Lung (tissue), 12 donors: ENCODE measurements around the gene CORO6. TPM values are rescaled to one million over a fixed set of nuclear protein-coding genes. Genes with fewer than 3 reads are reported as not detected.

ENCODE experiments used
- ATAC-seq: fragments of 200-7000 bp; cut with Tn5 transposase; one replicate; pipeline ENCODE4 v1.9.1; 2020; ENCODE audit warnings: moderate number of reproducible peaks; ENCODE audit not compliant: insufficient read depth, low FRiP score
- DNase-seq, 3 donors: peaks; one replicate each; pipeline ENCODE4 v3.0.0-alpha.2; 2013 to 2017
- H3K27ac ChIP-seq, 2 donors: one replicate each; pipeline ENCODE4 v1.5.1; 2013; ENCODE audit warnings: mild to moderate bottlenecking in 2 of 2, moderate library complexity in 2 of 2, control low read depth in 1 of 2, inconsistent platforms in 1 of 2, low read depth in 1 of 2, low read length in 1 of 2
- H3K27me3 ChIP-seq, 3 donors: one replicate each; pipeline ENCODE4 v1.5.1; 2013; ENCODE audit warnings: low read length in 2 of 3; ENCODE audit not compliant: control insufficient read depth in 3 of 3, insufficient read depth in 3 of 3
- H3K36me3 ChIP-seq, 4 donors: one replicate each; pipeline ENCODE4 v1.5.1; 2013; ENCODE audit warnings: low read length in 4 of 4, mild to moderate bottlenecking in 1 of 4, moderate library complexity in 1 of 4; ENCODE audit not compliant: control insufficient read depth in 4 of 4, insufficient read depth in 4 of 4
- H3K4me1 ChIP-seq, 5 donors: one replicate each; pipeline ENCODE4 v1.5.1; 2013; ENCODE audit warnings: low read length in 5 of 5, mild to moderate bottlenecking in 2 of 5, moderate library complexity in 1 of 5; ENCODE audit not compliant: control insufficient read depth in 5 of 5, insufficient read depth in 5 of 5
- H3K4me3 ChIP-seq: one replicate; pipeline ENCODE4 v1.5.1; 2013; ENCODE audit warnings: mild to moderate bottlenecking, control low read depth, moderate library complexity
- H3K9ac ChIP-seq, 2 donors: one replicate each; pipeline ENCODE4 v1.5.1; 2013; ENCODE audit warnings: low read length in 2 of 2, control low read depth in 1 of 2; ENCODE audit not compliant: insufficient read depth in 1 of 2
- H3K9me3 ChIP-seq, 4 donors: one replicate each; pipeline ENCODE4 v1.5.1; 2013; ENCODE audit warnings: low read length in 3 of 4, mild to moderate bottlenecking in 1 of 4, moderate library complexity in 1 of 4; ENCODE audit not compliant: control insufficient read depth in 4 of 4, insufficient read depth in 3 of 4
- CTCF ChIP-seq: IDR thresholded peaks from 2 replicates; pipeline ENCODE4 v1.5.1; 2012; ENCODE audit warnings: mild to moderate bottlenecking; ENCODE audit errors: control extremely low read depth, extremely low read depth
- WGBS, 2 donors: extraction: QIAGEN DNeasy Blood & Tissue Kit; methylation state at CpG; one replicate each; pipeline ENCODE4 v1.1.7; 2013; 5-methylcytosine and 5-hydroxymethylcytosine counted together
- polyA plus RNA-seq, 2 donors: library from polyadenylated mRNA; stranded (reverse); fragments of 200-250 nt; gene quantifications; one replicate each; pipeline ENCODE4 v1.2.1, GENCODE V29; 2013
- total RNA-seq, 2 donors: library from RNA; depleted of rRNA in 1 of 2; stranded (reverse); fragments of >200 nt in 1 of 2; gene quantifications; one replicate each; pipeline ENCODE4 v1.2.1, GENCODE V29; 2014 to 2021
- donor health status: control.
- donor health status: control.
- donor health status: Bipolar disorder and iron deficiency.
- donor health status: healthy.
- donor health status: DM: yes; HTN: yes; CAD: no.

CORO6 gene
- total and polyA plus RNA-seq, 4 donors: 1.7 to 14.4 (median 5.9) TPM

- Histone ChIP-seq H3K36me3 (no peaks in the 10 kb centered on the region), H3K9ac (no peak overlapping the region), H3K27me3 (peaks cover 0 to 26% (median 12%) of the 10 kb centered on the region in 3 donors), H3K4me3 (no peak overlapping the region), H3K27ac (no peak overlapping the region), H3K9me3 (no peaks in the 10 kb centered on the region), H3K4me1 (peaks cover 0 to 30% (median 17%) of the 10 kb centered on the region in 5 donors)
- ATAC-seq (no peak), DNase-seq (no peak)
- 93% methylated on average over 12 of the region's 12 CpGs for WGBS, 2 donors
- TF ChIP-seq CTCF: no peak
Measured at GRCh38 chr17:29612094-29612403, 10.7 kb downstream of the CORO6 start.

- Histone ChIP-seq H3K9me3 (no peaks in the 10 kb centered on the region), H3K4me3 (no peak overlapping the region), H3K27me3 (peaks cover 0 to 21% (median 7%) of the 10 kb centered on the region in 3 donors), H3K4me1 (peaks cover 0 to 24% (median 15%) of the 10 kb centered on the region in 5 donors), H3K9ac (no peak overlapping the region), H3K36me3 (no peaks in the 10 kb centered on the region), H3K27ac (no peak overlapping the region)
- no peak for DNase-seq
- 96 to 97% methylated on average over 11 of the region's 11 CpGs for WGBS, 2 donors
- no peak for TF ChIP-seq CTCF
- no peak for ATAC-seq
Measured at GRCh38 chr17:29611351-29612093, 11.2 kb downstream of the CORO6 start.

- no peak for TF ChIP-seq CTCF
- Histone ChIP-seq H3K36me3 (no peaks in the 10 kb centered on the region), H3K27me3 (peaks cover 0 to 11% (median 2%) of the 10 kb centered on the region in 3 donors), H3K27ac (no peak overlapping the region), H3K9me3 (no peaks in the 10 kb centered on the region), H3K4me1 (peaks cover 0 to 13% (median 7%) of the 10 kb centered on the region in 5 donors), H3K4me3 (no peak overlapping the region), H3K9ac (no peak overlapping the region)
- WGBS, 2 donors: 88 to 93% methylated on average over 3 of the region's 3 CpGs
- ATAC-seq (no peak), DNase-seq (no peak)
Measured at GRCh38 chr17:29610395-29610794, 12.3 kb downstream of the CORO6 start.
